GM08714 (cell line): Measurements from ENCODE around the gene UBL5.

ENCODE experiments used
- H3K4me3 ChIP-seq: fragments of 200-500 bp; sonication (Bioruptor generic); 2 replicates; pipeline ENCODE4 v1.5.1; 2014; ENCODE audit warnings: mild to moderate bottlenecking, low read length, inconsistent platforms
- ZNF274 ChIP-seq: IDR thresholded peaks from 2 replicates; pipeline ENCODE4 v1.6.1; 2012; ENCODE audit warnings: mild to moderate bottlenecking, low read depth, low read length

UBL5 gene

DNA sequence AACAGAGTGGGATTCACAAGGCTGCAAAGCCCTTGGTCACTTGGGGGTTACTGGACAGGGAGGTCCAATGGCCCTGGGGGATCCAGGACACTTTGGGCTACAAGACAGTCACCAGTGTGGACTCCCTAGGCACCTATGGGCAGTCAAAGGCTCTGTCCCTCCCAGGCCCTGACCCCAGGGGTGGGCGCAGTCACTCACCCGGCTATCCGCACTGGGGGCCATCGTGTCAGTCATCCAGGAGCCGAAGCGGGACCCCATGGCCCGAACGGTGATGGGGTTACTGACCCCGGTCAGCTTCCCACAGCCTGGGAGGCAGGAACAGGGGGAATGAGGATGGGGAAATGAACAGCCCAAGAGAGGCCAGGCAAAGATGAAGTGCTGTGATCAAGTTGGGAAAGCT lies 28.9 kb downstream of the UBL5 start:
- no peak for TF ChIP-seq ZNF274
- no peak overlapping the region for H3K4me3 ChIP-seq

DNA sequence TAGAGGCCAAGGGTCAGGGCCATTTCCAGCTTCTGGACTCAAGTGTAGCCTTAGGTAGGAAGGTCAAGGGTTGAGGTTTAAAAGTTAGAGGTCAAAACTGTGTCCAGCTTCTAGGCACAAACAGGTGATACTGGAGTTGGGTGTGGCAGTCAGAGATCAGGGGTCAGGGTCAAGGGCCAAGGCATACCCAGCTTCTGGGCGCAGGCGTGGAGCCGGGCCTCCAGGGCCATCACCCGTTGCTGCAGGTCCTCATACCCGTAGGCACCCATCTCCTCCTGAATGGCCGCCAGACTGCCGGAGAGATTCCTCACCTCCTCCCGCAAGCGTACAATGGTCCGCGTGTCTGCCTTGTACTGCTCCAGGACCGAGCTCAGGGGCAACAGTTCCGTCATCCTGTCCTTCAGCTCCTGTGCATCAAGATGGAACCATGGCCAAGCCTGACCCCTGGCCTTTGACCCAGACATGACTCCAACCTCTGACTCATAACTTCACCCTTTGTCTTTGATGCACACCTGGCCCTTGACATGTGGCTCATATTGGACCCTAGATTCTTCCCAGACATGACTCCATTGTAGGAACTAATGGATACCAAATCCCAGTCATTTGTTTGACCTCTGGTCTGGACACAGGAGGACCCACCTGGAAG lies 29.5 kb downstream of the UBL5 start:
- TF ChIP-seq ZNF274: no peak
- H3K4me3 ChIP-seq: no peak overlapping the region

DNA sequence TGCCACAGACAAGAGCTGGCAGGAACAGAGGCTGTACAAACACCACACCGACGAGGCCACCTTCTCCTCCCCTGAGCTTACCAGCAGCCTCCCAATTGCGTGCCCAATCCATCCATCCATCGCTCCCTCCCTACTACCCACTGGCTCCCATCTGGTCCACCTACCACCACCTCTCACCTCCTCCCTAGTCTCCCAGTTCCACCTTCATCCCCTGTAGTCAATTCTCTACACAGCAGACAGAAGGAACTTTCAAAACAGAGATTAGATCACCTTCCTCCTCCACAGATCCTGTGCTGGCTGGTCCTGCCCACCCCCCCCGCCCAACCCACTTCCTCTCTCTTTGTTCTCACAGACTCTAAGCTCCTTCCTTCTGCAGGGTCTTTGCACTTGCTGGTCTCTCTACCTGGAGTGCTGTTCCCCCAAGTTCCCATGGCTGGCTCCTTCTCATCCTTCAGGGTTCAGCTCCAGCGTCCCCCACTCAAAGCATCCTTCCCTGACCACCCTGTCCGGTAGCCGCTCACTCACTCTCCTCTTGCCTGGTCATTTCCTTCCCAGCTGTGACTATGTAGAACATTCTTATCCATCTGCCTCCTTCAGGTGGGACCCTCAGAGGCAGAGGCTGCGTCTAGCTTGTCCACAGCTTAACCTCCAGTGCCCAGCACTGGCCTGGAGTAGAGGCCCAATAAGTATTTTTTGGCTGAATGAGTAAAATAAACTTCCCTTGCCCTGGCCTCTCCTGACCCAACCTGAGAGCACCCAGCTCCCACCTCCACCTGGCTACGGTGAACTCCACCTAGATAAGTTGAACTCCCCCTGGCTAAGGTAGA lies 30.4 kb downstream of the UBL5 start:
- H3K4me3 ChIP-seq: no peak overlapping the region
- no peak for TF ChIP-seq ZNF274

DNA sequence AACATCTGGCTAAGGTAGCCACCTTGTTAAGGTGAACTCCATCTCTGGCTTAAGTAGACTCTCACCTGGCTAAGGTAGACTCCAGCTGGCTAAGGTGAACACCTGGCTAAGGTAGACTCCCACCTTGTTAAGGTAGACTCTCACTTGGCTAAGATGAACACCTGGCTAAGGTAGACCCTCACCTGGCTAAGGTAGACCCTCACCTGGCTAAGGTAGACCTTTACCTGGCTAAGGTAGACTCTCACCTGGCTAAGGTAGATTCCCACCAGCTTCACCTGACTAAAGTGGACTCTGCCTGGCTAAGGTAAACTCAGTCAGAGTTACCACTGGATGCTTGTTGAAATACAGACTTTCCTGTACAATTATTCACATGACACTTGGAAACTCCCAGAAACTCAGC lies 31.0 kb downstream of the UBL5 start:
- H3K4me3 ChIP-seq: no peak overlapping the region
- TF ChIP-seq ZNF274: no peak

DNA sequence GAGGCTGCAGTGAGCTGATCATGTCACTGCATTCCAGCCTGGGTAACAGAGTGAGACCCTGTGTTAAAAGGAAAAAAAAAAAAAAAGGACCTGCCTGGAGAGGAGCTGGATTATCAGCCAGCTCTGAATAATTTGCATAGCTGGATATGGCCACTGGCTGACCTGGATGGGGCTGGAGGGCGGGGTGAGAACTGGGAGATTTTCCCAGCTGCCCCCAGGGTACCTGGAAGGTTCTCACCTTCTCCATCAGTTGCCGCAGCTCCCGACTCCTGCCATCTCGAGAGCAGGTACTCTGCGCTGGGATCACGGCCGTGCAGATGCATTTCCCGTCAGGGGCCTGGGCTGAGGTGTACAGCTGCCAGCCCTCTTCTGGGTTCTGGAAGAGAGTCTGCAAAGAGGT lies 32.7 kb downstream of the UBL5 start:
- H3K4me3 ChIP-seq: no peak overlapping the region
- no peak for TF ChIP-seq ZNF274

DNA sequence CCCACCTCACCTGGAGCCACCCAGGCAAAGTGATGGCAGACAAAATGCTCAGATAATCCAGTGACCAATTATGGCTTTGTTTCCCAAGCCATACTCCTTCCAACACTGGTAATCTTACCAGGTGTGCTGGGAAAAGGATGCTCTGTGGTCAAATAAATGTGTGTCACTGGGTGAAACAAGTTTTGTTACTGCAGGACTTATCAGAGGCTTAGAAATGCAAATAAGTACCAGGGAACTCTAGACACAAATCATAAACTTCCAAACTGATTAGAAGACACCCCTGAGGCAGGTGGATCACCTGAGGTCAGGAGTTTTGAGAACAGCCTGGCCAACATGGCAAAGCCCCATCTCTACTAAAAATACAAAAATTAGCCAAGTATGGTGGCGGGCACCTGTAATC lies 33.8 kb downstream of the UBL5 start:
- no peak overlapping the region for H3K4me3 ChIP-seq
- no peak for TF ChIP-seq ZNF274

DNA sequence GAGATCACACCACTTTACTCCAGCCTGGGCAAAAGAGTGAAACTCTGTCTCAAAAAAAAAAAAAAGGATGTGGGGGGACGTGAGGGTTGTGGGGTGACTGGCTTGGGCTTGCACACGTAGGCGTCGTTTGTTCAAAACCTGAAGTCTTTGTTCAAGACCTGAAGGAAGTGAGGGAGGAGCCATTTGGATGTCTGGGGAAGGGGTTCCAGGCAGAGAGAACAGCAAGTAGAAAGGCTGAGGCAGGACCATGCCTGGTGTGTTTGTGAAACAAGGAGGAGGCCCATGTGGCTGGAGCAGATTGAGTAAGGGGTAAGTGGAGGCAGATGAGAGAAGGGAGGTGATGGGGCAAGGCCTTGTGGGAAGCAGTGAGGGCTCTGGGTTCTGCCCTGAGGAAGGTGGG lies 35.2 kb downstream of the UBL5 start:
- no peak for TF ChIP-seq ZNF274
- no peak overlapping the region for H3K4me3 ChIP-seq

DNA sequence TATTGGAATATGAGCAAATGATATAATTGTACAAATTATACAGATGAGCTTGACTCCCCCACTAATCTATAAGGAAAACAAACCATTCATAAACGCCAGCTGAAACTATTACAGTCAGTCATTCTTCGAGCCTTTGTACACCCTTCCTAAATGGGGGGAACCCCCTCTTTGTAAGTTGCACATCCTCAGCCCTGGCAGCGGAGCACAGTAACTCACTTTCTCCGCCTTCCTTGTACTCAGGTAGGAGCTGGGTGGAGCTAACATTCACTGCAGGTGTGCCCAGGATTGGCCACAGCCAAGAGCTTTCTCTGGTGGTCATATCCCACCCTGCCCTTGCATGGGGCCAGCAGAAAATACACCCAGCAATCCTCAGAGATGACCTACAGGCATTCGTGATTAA lies 36.0 kb downstream of the UBL5 start:
- H3K4me3 ChIP-seq: no peak overlapping the region

DNA sequence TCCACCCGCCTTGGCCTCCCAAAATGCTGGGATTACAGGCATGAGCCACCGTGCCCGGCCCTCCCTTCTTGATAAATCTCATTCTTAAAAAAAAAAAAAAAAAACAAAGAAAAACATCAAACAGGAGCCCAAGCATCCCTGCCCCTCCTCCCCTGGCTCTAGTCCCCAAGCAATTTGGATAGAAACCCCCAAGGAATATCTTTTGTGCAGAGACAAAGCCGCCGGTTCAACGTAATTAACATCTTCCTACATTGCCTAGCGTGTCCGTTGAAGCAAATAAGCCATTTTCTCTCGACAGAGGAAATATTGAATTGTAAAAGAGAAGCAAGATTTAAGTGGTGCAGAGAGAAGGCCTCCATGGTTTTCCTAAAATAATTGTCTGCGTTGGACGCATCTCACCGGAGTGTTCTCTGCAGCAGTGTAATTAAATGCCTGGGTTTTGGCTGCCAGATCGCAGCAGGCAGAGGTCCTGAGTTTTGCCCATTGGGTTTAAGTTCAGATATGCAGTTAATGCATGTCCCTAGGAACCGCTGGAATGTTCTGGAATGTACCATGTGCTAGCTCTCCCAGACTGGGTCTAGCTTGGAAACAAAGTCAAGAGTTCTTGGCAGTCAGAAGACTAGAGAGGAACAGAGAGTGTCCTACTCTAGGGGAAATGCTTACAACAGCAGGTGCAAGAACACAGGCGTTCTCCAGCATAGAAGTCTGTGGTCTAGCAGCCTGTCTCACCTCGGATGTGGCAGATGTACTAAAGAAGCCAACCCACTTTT lies 38.2 kb downstream of the UBL5 start:
- H3K4me3 ChIP-seq: no peak overlapping the region
- TF ChIP-seq ZNF274: no peak

More for the DNA sequence above, 36.0 kb downstream of the UBL5 start:
- no peak for TF ChIP-seq ZNF274

DNA sequence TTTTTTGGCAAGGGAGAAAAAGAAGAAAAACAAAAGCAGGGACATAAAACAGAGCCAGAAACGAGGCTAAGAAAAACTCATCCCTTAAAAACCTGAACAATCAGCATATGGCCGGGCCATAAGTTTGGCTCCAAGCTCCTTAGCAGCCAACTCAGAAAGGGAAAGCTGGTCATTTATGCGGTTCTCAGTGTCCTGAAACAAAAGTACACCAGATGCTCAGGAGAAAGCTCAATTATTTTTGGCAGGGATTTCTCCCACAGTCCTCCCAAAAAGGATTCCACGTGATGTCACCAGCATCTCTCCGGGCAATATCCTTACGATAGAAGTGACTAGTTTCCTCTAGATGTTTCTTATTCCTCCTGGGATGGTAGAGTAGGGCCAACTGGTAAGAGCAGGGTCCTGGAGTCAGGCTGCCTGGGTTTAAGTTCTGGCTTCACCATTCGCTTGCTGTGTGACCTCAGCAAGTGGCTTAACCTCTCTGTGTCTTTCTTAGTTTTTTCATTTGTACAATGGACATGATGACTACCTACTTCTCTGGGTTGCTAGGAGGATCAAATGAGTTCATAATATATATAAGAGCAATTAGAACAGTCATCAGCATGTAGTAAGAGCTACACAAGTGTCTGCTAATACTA lies 41.4 kb downstream of the UBL5 start:
- no peak for TF ChIP-seq ZNF274

DNA sequence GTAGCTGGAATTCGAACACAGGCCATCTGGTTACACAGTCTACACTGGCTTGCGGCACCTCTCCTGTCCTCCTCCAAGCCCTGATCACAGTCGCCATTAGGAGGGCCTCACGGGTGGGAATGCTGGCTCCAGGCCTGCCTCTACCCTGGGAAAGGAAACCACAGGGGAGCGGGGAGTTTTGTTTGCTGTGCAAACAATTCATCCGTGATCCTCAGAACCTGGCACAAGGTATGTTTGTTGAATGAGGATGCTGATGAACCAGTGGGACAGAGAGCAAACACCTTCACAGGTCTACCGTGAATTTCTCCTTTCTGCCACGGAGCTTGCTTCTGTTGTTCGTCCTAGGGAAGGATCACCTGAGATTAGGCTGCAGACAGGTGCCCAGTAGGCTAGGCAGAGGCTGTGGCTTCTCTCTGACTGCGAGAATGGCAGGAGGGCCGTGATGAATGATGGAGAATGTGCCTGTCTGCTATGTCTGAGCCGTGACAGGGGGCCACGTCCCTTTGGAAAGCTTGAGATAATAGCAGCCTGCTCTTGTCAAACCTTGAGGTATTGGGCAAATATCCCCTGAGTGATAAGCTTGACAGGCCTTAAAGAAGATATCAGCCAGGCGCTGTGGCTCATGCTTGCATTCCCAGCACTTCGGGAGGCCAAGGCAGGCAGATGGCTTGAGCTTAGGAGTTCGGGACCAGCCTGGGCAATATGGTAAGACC lies 44.1 kb downstream of the UBL5 start:
- TF ChIP-seq ZNF274: no peak
- H3K4me3 ChIP-seq: no peak overlapping the region

More for the DNA sequence above, 41.4 kb downstream of the UBL5 start:
- no peak overlapping the region for H3K4me3 ChIP-seq

DNA sequence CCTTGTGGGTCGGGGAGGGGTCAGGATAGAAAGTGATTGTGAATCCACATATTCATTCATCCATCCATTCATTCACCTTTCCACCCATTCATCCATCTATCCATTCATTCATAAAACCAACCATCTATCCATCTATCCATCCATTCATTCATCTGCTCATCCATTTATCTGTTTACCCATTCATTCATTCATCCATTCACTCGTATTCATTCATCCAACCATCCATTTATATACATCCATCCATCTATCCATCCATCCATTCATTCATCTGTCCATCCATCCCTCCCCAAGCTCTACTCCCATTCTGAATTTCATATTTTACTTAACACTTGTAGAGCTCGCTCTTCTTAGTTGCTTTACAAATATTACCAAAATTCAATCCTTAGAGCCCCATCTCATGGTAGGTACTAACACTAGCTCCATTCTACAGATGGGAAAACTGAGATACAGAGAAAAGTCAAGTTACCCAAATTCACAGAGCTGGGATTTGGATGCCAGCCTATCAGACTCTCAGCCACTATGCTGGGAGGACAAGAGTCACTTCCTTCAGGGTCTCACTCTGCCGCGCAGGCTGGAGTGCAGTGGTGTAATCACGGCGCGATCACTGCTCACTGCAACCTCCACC lies 45.0 kb downstream of the UBL5 start:
- no peak for TF ChIP-seq ZNF274
- no peak overlapping the region for H3K4me3 ChIP-seq

DNA sequence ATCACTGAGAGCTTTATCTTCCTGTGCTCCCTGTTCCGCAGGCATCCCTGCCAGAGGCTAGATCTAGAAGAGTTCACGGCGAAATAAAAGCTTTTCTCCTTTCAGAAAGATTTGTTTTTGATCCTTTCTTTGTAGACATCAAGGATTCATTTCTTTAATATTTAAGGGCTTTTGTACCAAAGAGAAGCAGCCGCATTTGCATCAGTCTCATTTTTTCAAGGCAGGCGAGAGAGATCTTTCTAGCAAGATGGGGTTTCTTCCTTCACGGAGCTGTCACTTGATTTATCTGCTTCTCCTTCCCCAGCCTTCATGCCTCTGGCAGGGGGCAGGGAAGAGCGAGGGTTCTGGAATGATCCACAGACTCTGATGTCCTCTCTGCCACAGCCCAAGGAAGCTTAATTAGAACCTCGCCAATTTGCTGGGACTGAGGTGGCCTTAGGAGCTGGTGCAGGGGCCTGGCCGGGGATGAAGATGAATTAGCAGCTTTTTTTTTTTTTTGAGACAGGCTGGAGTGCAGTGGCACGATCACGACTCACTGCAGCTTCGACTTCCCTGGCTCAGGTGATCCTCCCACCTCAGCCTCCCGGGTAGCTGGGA lies 47.4 kb downstream of the UBL5 start:
- H3K4me3 ChIP-seq: no peak overlapping the region
- TF ChIP-seq ZNF274: no peak
